Keratinocyte (primary cell): ENCODE data around the gene MBTD1.

ENCODE experiments used
- CTCF ChIP-seq, 3 experiments: IDR thresholded peaks in 1 of 3; conservative IDR thresholded peaks in 1 of 3; optimal IDR thresholded peaks in 1 of 3; 2 replicates in 2 of 3; 3 replicates in 1 of 3; pipeline versions ENCODE3 to v1.5.1; 2011; ENCODE audit warnings: low read length in 3 of 3, mild to moderate bottlenecking in 3 of 3, moderate library complexity in 2 of 3, control low read depth in 1 of 3, inconsistent platforms in 1 of 3; ENCODE audit not compliant: insufficient read depth in 2 of 3; ENCODE audit errors: extremely low read depth in 1 of 3
- EZH2 ChIP-seq: IDR thresholded peaks from one replicate; pipeline ENCODE4 v1.6.1; 2012; ENCODE audit warnings: inconsistent platforms, mild to moderate bottlenecking, low read length, moderate library complexity

- TF ChIP-seq CTCF (optimal IDR thresholded peaks at IDR 0.05 in 1 of 3, IDR thresholded peaks at IDR 0.05 in 1 of 3, conservative IDR thresholded peaks at IDR 0.05 in 1 of 3; ENCODE audit: extremely low read depth in 1 of 3, insufficient read depth in 2 of 3, low read length in 3 of 3) (no peak), EZH2 (no peak)
These were observed 27.6 kb upstream of the MBTD1 start for GRCh38 chr17:51287412-51287811.
